WTC11 (cell line): Measurements from ENCODE around the gene DDX11.
"Not testable (repeated sequence)": the region's sequence is repeated elsewhere in the genome, so short reads cannot be mapped to it uniquely, and the experiment has no call there.

ENCODE experiments used
- JAZF1 ChIP-seq: fragments of 250-450 bp; sonication (Bioruptor Pico); IDR thresholded peaks from 2 replicates; pipeline ENCODE4 v1.9.0; 2021; ENCODE audit warnings: moderate library complexity, mild to moderate bottlenecking, inconsistent platforms
- MXD4 ChIP-seq: fragments of 250-450 bp; sonication (Bioruptor Pico); IDR thresholded peaks from 2 replicates; pipeline ENCODE4 v1.8.0; 2021; ENCODE audit warnings: mild to moderate bottlenecking, moderate library complexity, borderline replicate concordance
- TEAD4 ChIP-seq: sonication (generic); formaldehyde crosslinking; IDR thresholded peaks from 2 replicates; pipeline ENCODE4 v1.8.0; 2022; ENCODE audit warnings: mild to moderate bottlenecking, missing genetic modification reagents
- ZBTB21 ChIP-seq: sonication (generic); formaldehyde crosslinking; IDR thresholded peaks from 2 replicates; pipeline ENCODE4 v1.8.1; 2023; ENCODE audit warnings: mild to moderate bottlenecking, missing genetic modification reagents, borderline replicate concordance
- ZNF671 ChIP-seq: fragments of 250-450 bp; sonication (Bioruptor Pico); IDR thresholded peaks from 2 replicates; pipeline ENCODE4 v1.8.0; 2021; ENCODE audit warnings: mild to moderate bottlenecking
- TF ChIP-seq, protein P1 (sequence below): sonication (generic); formaldehyde crosslinking; IDR thresholded peaks from 2 replicates; pipeline ENCODE4 v1.8.0; 2023; ENCODE audit warnings: missing genetic modification reagents
- TF ChIP-seq, protein P2 (sequence below): fragments of 200-600 bp; IDR thresholded peaks from 2 replicates; pipeline ENCODE4 v1.8.0; 2022; ENCODE audit warnings: antibody characterized with exemption
- TF ChIP-seq, protein P3 (sequence below): sonication (generic); formaldehyde crosslinking; IDR thresholded peaks from 2 replicates; pipeline ENCODE4 v1.8.0; 2022; ENCODE audit warnings: mild to moderate bottlenecking, missing genetic modification reagents
- TF ChIP-seq, protein P4 (sequence below): sonication (generic); formaldehyde crosslinking; IDR thresholded peaks from 2 replicates; pipeline ENCODE4 v1.8.1; 2022; ENCODE audit warnings: missing genetic modification reagents, borderline replicate concordance
- TF ChIP-seq, protein P5 (sequence below): sonication (generic); formaldehyde crosslinking; IDR thresholded peaks from 2 replicates; pipeline ENCODE4 v1.8.1; 2022; ENCODE audit warnings: low read depth, missing genetic modification reagents, borderline replicate concordance
- TF ChIP-seq, protein P6 (sequence below): sonication (generic); formaldehyde crosslinking; IDR thresholded peaks from 2 replicates; pipeline ENCODE4 v1.8.0; 2023; ENCODE audit warnings: mild to moderate bottlenecking, missing genetic modification reagents

DNA sequence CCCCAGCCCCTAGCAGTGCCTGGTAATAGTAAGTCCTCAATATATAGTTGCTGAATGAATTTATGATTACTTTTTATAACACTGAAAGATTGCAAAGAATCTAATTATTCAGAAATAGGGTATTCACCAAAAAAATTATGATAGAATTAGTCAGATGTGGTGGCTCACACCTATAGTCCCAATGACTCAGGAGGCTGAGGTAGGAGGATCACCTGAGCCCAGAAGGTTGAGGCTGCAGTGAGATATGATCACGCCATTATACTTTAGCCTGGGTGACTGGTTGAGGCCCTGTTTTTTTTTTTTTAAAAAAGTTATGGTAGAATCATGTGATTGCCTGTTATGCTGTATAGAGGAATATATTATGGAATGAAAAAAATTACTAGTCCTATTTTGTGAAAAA, 21.5 kb upstream of the DDX11 start:
- TF ChIP-seq MXD4, ZNF671, JAZF1, ZBTB21, TEAD4 (CRISPR knock-in tag): not testable (repeated sequence)
- TF ChIP-seq, protein P1, sequence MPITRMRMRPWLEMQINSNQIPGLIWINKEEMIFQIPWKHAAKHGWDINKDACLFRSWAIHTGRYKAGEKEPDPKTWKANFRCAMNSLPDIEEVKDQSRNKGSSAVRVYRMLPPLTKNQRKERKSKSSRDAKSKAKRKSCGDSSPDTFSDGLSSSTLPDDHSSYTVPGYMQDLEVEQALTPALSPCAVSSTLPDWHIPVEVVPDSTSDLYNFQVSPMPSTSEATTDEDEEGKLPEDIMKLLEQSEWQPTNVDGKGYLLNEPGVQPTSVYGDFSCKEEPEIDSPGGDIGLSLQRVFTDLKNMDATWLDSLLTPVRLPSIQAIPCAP (CRISPR knock-in tag), result not testable (repeated sequence)
- TF ChIP-seq, protein P2, sequence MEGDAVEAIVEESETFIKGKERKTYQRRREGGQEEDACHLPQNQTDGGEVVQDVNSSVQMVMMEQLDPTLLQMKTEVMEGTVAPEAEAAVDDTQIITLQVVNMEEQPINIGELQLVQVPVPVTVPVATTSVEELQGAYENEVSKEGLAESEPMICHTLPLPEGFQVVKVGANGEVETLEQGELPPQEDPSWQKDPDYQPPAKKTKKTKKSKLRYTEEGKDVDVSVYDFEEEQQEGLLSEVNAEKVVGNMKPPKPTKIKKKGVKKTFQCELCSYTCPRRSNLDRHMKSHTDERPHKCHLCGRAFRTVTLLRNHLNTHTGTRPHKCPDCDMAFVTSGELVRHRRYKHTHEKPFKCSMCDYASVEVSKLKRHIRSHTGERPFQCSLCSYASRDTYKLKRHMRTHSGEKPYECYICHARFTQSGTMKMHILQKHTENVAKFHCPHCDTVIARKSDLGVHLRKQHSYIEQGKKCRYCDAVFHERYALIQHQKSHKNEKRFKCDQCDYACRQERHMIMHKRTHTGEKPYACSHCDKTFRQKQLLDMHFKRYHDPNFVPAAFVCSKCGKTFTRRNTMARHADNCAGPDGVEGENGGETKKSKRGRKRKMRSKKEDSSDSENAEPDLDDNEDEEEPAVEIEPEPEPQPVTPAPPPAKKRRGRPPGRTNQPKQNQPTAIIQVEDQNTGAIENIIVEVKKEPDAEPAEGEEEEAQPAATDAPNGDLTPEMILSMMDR, result not testable (repeated sequence)
- TF ChIP-seq, protein P3, sequence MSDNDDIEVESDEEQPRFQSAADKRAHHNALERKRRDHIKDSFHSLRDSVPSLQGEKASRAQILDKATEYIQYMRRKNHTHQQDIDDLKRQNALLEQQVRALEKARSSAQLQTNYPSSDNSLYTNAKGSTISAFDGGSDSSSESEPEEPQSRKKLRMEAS (CRISPR knock-in tag), result not testable (repeated sequence)
- TF ChIP-seq, protein P4, sequence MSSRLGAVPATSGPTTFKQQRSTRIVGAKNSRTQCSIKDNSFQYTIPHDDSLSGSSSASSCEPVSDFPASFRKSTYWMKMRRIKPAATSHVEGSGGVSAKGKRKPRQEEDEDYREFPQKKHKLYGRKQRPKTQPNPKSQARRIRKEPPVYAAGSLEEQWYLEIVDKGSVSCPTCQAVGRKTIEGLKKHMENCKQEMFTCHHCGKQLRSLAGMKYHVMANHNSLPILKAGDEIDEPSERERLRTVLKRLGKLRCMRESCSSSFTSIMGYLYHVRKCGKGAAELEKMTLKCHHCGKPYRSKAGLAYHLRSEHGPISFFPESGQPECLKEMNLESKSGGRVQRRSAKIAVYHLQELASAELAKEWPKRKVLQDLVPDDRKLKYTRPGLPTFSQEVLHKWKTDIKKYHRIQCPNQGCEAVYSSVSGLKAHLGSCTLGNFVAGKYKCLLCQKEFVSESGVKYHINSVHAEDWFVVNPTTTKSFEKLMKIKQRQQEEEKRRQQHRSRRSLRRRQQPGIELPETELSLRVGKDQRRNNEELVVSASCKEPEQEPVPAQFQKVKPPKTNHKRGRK (CRISPR knock-in tag), result not testable (repeated sequence)
- TF ChIP-seq, protein P5, sequence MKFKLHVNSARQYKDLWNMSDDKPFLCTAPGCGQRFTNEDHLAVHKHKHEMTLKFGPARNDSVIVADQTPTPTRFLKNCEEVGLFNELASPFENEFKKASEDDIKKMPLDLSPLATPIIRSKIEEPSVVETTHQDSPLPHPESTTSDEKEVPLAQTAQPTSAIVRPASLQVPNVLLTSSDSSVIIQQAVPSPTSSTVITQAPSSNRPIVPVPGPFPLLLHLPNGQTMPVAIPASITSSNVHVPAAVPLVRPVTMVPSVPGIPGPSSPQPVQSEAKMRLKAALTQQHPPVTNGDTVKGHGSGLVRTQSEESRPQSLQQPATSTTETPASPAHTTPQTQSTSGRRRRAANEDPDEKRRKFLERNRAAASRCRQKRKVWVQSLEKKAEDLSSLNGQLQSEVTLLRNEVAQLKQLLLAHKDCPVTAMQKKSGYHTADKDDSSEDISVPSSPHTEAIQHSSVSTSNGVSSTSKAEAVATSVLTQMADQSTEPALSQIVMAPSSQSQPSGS (CRISPR knock-in tag), result not testable (repeated sequence)
- TF ChIP-seq, protein P6, sequence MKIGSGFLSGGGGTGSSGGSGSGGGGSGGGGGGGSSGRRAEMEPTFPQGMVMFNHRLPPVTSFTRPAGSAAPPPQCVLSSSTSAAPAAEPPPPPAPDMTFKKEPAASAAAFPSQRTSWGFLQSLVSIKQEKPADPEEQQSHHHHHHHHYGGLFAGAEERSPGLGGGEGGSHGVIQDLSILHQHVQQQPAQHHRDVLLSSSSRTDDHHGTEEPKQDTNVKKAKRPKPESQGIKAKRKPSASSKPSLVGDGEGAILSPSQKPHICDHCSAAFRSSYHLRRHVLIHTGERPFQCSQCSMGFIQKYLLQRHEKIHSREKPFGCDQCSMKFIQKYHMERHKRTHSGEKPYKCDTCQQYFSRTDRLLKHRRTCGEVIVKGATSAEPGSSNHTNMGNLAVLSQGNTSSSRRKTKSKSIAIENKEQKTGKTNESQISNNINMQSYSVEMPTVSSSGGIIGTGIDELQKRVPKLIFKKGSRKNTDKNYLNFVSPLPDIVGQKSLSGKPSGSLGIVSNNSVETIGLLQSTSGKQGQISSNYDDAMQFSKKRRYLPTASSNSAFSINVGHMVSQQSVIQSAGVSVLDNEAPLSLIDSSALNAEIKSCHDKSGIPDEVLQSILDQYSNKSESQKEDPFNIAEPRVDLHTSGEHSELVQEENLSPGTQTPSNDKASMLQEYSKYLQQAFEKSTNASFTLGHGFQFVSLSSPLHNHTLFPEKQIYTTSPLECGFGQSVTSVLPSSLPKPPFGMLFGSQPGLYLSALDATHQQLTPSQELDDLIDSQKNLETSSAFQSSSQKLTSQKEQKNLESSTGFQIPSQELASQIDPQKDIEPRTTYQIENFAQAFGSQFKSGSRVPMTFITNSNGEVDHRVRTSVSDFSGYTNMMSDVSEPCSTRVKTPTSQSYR (CRISPR knock-in tag), result not testable (repeated sequence)
